HEK293T (cell line): Measurements from ENCODE around the gene MAP3K5.

ENCODE experiments used
- ARNT ChIP-seq: fragments of 450-650 bp; IDR thresholded peaks from 2 replicates; pipeline ENCODE4 v1.6.1; 2017; ENCODE audit warnings: mild to moderate bottlenecking
- BHLHE40 ChIP-seq: fragments of 450-650 bp; IDR thresholded peaks from 2 replicates; pipeline ENCODE4 v1.6.1; 2016; ENCODE audit warnings: mild to moderate bottlenecking, moderate library complexity, borderline replicate concordance
- ELF4 ChIP-seq: fragments of 450-650 bp; IDR thresholded peaks from 2 replicates; pipeline ENCODE4 v1.6.1; 2017; ENCODE audit warnings: antibody characterized with exemption
- FOXA1 ChIP-seq: fragments of 450-650 bp; IDR thresholded peaks from 2 replicates; pipeline ENCODE4 v1.6.1; 2016; ENCODE audit warnings: mild to moderate bottlenecking
- FOXK2 ChIP-seq: fragments of 450-650 bp; IDR thresholded peaks from 2 replicates; pipeline ENCODE4 v1.6.1; 2016; ENCODE audit warnings: mild to moderate bottlenecking
- HDGF ChIP-seq: fragments of 450-650 bp; IDR thresholded peaks from 2 replicates; pipeline ENCODE4 v1.6.1; 2017; ENCODE audit warnings: antibody characterized with exemption, borderline replicate concordance
- L3MBTL2 ChIP-seq: fragments of 450-650 bp; conservative IDR thresholded peaks from 2 replicates; pipeline ENCODE4 v1.6.1; 2016; ENCODE audit warnings: mild to moderate bottlenecking
- PKNOX1 ChIP-seq: fragments of 450-650 bp; IDR thresholded peaks from 2 replicates; pipeline ENCODE4 v1.6.1; 2016
- SP1 ChIP-seq: fragments of 450-650 bp; IDR thresholded peaks from 2 replicates; pipeline ENCODE4 v1.6.1; 2017
- SUZ12 ChIP-seq: fragments of 450-650 bp; IDR thresholded peaks from 2 replicates; pipeline ENCODE4 v1.6.1; 2016; ENCODE audit warnings: mild to moderate bottlenecking
- TARDBP ChIP-seq: fragments of 450-650 bp; IDR thresholded peaks from 2 replicates; pipeline ENCODE4 v1.6.1; 2016
- ZNF384 ChIP-seq: fragments of 450-650 bp; IDR thresholded peaks from 2 replicates; pipeline ENCODE4 v1.6.1; 2016

- no peak for TF ChIP-seq ARNT
- no peak for TF ChIP-seq FOXK2
- no peak for TF ChIP-seq SP1
- no peak for TF ChIP-seq ELF4
- no peak for TF ChIP-seq PKNOX1
- TF ChIP-seq HDGF: no peak
- TF ChIP-seq FOXA1: no peak
- no peak for TF ChIP-seq ZNF384
- TF ChIP-seq TARDBP: no peak
- TF ChIP-seq SUZ12: no peak
- no peak for TF ChIP-seq BHLHE40
- no peak for TF ChIP-seq L3MBTL2
Measured at GRCh38 chr6:136591617-136592016, 200.7 kb downstream of the MAP3K5 start.
